Measurements from ENCODE around the gene TMEM240. TPM values are rescaled to one million over a fixed set of nuclear protein-coding genes. Genes with fewer than 3 reads are reported as not detected.

Gene TMEM240
- total and polyA plus RNA-seq, 2 donors (not counting 3 experiments of a cell fraction or from before 2014, with no cell fraction given) = 7.0 to 7.6 TPM

DNA sequence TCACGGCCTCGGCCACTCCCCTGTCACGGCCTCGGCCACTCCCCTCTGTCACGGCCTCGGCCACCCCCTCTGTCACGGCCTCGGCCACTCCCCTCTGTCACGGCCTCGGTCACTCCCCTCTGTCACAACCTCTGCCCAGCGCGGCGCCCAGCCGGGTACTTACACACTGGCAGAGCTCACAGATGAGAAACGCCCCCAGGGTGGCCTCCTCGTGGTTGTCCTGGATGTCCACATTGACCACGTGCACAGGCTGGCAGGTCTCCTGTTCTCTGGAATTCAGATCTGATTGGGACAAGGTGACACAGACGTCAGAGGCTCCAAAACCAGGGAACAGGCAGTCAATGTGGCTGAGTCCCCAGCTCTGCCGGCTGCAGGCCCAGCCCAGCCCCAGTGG, 3.3 kb upstream of the TMEM240 start:
- H3K4me1 ChIP-seq (ENCODE audit: control insufficient read depth, extremely low read depth, insufficient read depth, low read length) = peaks cover 14% of the 10 kb centered on the region
- no peak overlapping the region for H3K4me2 ChIP-seq (ENCODE audit: insufficient read depth, low read length)
- H4K20me1 ChIP-seq (replicated peaks; ENCODE audit: control insufficient read depth, extremely low read depth, insufficient read depth, low read length) = no peaks in the 10 kb centered on the region
- ChIA-PET CTCF (no interaction called here), POLR2A (no interaction called here)
- TF ChIP-seq FOS (IDR thresholded peaks at IDR 0.05; ENCODE audit: borderline replicate concordance, insufficient read depth, low read length) = no peak
- TF ChIP-seq, protein P1, sequence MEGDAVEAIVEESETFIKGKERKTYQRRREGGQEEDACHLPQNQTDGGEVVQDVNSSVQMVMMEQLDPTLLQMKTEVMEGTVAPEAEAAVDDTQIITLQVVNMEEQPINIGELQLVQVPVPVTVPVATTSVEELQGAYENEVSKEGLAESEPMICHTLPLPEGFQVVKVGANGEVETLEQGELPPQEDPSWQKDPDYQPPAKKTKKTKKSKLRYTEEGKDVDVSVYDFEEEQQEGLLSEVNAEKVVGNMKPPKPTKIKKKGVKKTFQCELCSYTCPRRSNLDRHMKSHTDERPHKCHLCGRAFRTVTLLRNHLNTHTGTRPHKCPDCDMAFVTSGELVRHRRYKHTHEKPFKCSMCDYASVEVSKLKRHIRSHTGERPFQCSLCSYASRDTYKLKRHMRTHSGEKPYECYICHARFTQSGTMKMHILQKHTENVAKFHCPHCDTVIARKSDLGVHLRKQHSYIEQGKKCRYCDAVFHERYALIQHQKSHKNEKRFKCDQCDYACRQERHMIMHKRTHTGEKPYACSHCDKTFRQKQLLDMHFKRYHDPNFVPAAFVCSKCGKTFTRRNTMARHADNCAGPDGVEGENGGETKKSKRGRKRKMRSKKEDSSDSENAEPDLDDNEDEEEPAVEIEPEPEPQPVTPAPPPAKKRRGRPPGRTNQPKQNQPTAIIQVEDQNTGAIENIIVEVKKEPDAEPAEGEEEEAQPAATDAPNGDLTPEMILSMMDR (IDR thresholded peaks at IDR 0.05; ENCODE audit: extremely low read depth in 1 of 2, insufficient read depth in 1 of 2, low read depth in 1 of 2, low read length in 2 of 2) = no peak
- no peak for TF ChIP-seq POLR2AphosphoS5 (IDR thresholded peaks at IDR 0.05; ENCODE audit: insufficient read depth, low read depth, low read length)
- TF ChIP-seq, protein P2, sequence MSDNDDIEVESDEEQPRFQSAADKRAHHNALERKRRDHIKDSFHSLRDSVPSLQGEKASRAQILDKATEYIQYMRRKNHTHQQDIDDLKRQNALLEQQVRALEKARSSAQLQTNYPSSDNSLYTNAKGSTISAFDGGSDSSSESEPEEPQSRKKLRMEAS (IDR thresholded peaks at IDR 0.05; ENCODE audit: insufficient read depth, insufficient read length) = no peak
- TF ChIP-seq JUN (IDR thresholded peaks at IDR 0.05; ENCODE audit: borderline replicate concordance, insufficient read depth, insufficient read length, low read depth) = no peak
- no peak for TF ChIP-seq GATA2 (IDR thresholded peaks at IDR 0.05; ENCODE audit: insufficient read depth, insufficient read length, low read depth, low read length)
- TF ChIP-seq MYC (IDR thresholded peaks at IDR 0.05; ENCODE audit: low read depth, low read length) = no peak
- TF ChIP-seq POLR2A (IDR thresholded peaks at IDR 0.05; ENCODE audit: low read depth, low read length) = no peak
- no peak for TF ChIP-seq EZH2 (IDR thresholded peaks at IDR 0.05; ENCODE audit: borderline replicate concordance, low read depth, low read length, severe bottlenecking)
- intact Hi-C loops (cut with micrococcal nuclease) (no loop called here), dilution Hi-C loops (cut with MboI; ENCODE audit: extremely low pct_ligation_motif_present, low sequenced_read_pairs) (no loop called here)
- H3K79me2 ChIP-seq (ENCODE audit: control insufficient read depth, insufficient read depth, low read length) = peaks cover 8% of the 10 kb centered on the region
- no peak overlapping the region for H2AFZ ChIP-seq (ENCODE audit: low read depth, low read length)
- no peak overlapping the region for H3K27ac ChIP-seq (ENCODE audit: insufficient read depth, low read depth, low read length)
- DNase-seq (ENCODE audit: low read depth, low spot score) (no peak), FAIRE-seq (no peak)
- peaks cover 0 to 8% of the 10 kb centered on the region in 2 experiments for H3K36me3 ChIP-seq (ENCODE audit: control insufficient read depth in 2 of 2, extremely low read depth in 1 of 2, insufficient read depth in 2 of 2, low read length in 2 of 2)
- H3K9me3 ChIP-seq (replicated peaks; ENCODE audit: control insufficient read depth, insufficient read depth, low read length) = no peaks in the 10 kb centered on the region
- no peaks in the 10 kb centered on the region for H3K27me3 ChIP-seq (ENCODE audit: control insufficient read depth in 2 of 2, insufficient read depth in 2 of 2, low read length in 2 of 2)
- no TSS peak for BruUV-seq (replicated peaks)
- no peaks in the 10 kb centered on the region for H3K9me1 ChIP-seq (replicated peaks; ENCODE audit: control insufficient read depth, extremely low read depth, insufficient read depth, low read length)
- no peak overlapping the region for H3K4me3 ChIP-seq (replicated peaks in 1 of 3; ENCODE audit: insufficient read depth in 1 of 3, low read depth in 1 of 3, low read length in 3 of 3)
- H3K9ac ChIP-seq (replicated peaks; ENCODE audit: extremely low read depth, insufficient read depth, low read length) = no peak overlapping the region
